SW480 (cell line): ENCODE measurements around the gene ANKRD22.
A peak's percentile ranks its signal among the peaks of the same experiment; 100 is the strongest.
"Not testable (repeated sequence)": the region's sequence is repeated elsewhere in the genome, so short reads cannot be mapped to it uniquely, and the experiment has no call there.

Experiments
- DNase-seq: peaks from one replicate; pipeline ENCODE4 v3.0.0-alpha.2; 2016; ENCODE audit warnings: low spot score

ANKRD22 gene

DNA sequence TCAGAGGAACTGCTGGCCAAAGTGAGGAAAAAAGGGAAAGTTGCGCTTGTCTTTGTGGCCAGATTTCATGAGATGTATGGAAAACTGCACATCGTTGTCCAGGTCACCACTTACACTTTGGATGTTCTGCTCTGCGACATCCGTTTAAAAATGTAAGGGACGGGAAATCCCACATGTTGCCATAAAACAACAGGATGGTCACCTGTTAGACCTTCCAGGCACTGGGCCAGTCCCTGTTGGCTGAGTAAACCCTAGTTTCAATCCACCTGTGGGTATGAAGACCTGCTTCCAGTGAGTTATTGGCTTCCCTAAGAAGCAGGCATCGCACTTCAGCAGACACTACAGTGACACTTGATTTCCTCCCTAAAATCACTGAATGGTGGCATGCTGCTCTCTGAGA is 25.7 kb upstream of the ANKRD22 start:
- no peak for DNase-seq

GRCh38 chr10:88875081-88875480 is 23.4 kb upstream of the ANKRD22 start:
- no peak for DNase-seq

DNA sequence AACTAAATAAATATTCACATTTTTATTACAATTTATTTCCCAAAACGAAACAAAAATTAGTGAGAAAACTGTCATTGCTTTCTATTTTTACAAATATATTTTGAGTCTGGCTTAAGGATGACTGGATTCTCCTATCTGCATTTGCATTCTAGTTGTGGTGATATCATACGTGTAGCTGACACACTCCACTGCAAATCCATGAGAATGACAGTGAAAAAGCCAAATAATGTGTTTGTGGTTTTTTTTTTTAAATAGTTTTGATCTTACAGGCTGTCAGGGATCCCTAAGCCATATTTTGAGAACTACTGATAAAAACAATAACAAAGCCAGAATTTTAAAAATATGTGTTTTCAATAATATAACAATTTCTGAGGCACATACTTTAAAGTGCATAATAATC is 22.6 kb upstream of the ANKRD22 start:
- DNase-seq = no peak

DNA sequence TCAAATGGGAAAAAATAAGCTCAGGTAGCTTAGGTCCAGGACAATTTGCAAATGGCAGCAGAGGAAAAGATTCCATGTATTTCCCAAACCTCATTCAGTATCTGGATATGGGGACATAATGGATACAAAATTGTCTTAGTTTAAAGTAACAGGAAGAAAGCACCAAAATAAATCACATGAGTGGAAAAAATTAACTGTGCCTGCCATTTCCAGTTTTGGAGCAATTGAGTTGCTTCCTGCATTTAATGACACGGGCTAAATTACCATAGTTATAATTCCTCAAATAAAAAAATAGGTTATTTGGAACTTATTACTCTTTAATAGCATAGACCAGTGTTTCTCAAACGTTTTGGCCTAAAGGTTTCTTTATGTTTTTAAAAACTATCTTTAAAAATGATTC is 22.1 kb upstream of the ANKRD22 start:
- no peak for DNase-seq

GRCh38 chr10:88870089-88870488 is 18.4 kb upstream of the ANKRD22 start:
- no peak for DNase-seq

- DNase-seq = no peak
Measured at GRCh38 chr10:88866454-88866853, 14.8 kb upstream of the ANKRD22 start.

GRCh38 chr10:88865281-88865876 is 13.7 kb upstream of the ANKRD22 start:
- DNase-seq = peak; percentile 25

GRCh38 chr10:88861036-88861435 is 9.4 kb upstream of the ANKRD22 start:
- DNase-seq = no peak

GRCh38 chr10:88858491-88858890 is 6.8 kb upstream of the ANKRD22 start:
- no peak for DNase-seq

DNA sequence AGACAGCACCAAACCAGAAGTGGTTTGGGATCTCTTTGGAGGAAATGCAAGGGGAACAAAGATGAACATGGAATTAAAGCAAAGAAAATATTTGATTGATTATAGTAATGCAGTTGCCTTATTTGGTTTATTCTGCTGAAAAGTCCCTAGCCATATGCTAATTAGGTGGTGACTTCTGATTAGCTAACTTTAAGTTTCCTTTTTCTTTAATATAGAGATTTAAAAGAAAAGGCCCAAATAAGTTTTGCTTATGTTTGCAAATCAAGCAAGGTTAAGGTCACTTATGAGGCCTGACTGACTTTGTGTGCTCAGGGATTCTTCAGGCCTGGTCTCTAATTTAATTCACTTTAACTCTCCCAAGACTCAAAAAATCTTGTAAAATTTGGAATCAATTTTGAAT is 6.2 kb upstream of the ANKRD22 start:
- DNase-seq = no peak

GRCh38 chr10:88854684-88855083 is 3.0 kb upstream of the ANKRD22 start:
- DNase-seq = no peak

GRCh38 chr10:88853155-88853881 is 1.7 kb upstream of the ANKRD22 start:
- no peak for DNase-seq

DNA sequence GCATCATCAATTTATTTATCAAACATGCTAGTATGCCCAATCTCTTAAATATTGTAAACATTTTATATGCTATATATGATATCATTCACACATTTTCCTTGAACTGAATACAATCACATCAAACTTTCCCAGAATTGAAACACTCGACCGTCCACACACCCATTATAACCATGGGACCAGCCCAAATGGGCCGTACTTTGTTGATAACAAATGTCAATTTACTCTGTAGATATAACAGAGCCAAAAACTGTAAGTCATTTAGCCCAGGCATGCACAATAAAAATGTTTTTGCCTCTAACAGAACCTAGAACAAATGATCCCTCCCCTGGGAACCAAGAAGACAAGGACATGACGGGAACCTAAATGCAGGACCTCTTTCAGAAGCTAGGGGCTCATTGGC is 683 bp upstream of the ANKRD22 start:
- no peak for DNase-seq

GRCh38 chr10:88850712-88851111 is 932 bp downstream of the ANKRD22 start:
- no peak for DNase-seq

- no peak for DNase-seq
Measured at GRCh38 chr10:88849234-88849633, 2.4 kb downstream of the ANKRD22 start.

- DNase-seq = peak; percentile 56
Measured at GRCh38 chr10:88848499-88848898, 3.1 kb downstream of the ANKRD22 start.

- no peak for DNase-seq
Measured at GRCh38 chr10:88843171-88843570, 8.5 kb downstream of the ANKRD22 start.

- DNase-seq = no peak
Measured at GRCh38 chr10:88841316-88842111, 10.1 kb downstream of the ANKRD22 start.

DNA sequence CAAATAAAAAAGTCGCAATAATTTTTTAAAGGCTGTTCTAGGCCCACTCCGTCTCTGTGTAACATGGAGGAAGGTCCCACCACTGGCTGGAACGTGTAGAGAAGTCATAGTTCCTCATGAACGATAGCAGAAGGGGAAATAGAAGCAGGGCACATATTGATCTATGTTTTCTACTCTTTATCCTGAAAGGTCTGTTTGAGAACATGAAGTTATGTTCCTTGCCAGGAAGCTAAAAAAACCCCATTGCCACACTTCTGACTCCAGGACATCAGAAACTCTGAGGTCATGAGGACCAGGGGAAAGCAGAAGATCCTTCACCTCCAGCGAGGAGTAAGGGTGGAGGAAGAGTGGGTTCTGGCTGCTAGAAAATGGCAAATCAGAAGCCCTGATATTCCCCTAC is 10.8 kb downstream of the ANKRD22 start:
- no peak for DNase-seq

DNA sequence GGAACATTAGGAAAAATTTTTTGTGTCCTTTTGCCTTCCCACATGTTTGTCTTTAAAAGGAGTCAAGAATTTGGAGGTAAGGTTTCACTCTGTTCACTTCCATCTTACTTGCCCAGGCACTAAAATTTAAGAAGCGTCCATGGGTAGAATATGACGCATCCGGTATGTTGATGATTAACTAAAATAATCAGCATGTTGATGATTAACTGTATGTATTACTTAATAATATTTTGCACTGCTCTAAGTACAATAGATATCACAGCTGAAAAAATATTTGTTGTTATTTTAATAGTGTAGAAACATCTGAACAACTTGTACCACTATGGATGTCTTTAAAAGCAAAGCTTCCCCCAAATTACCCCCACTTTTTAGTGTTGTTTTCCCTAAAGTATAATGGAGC is 11.5 kb downstream of the ANKRD22 start:
- peak; percentile 3 for DNase-seq

DNA sequence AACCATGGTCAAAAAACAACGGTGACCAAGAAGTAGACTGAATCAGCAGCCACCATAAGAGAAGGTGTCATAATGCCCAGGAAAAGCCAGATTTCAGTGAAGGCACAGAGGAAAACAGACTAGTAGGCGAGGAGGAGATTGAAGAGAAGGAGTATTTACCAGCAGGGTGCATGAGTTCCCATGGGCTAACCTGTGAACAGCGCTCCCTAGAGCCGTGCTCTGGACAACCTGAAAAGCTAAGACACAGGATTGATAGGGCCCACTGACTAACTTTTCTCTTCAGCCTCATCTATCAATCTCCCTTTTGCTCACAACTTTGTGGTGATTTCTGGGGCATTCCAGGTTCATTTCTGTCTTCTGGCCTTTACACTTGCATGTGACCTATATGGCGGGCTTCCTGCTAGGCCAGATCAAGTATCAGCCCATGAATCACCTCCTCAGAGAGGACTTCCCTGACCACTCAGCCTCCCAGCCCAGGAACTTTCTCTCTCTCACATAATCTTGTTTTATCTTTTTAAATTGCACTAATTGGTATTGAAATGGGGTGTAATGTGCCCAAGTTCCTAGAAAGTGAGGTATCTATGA is 12.8 kb downstream of the ANKRD22 start:
- no peak for DNase-seq

- DNase-seq = not testable (repeated sequence)
Measured at GRCh38 chr10:88837632-88838031, 14.0 kb downstream of the ANKRD22 start.

- no peak for DNase-seq
Measured at GRCh38 chr10:88835910-88836221, 15.8 kb downstream of the ANKRD22 start.
